K562 (cell line): ENCODE data around the gene NPIPB6. TPM values are rescaled to one million over a fixed set of nuclear protein-coding genes. Genes with fewer than 3 reads are reported as not detected.
A peak's percentile ranks its signal among the peaks of the same experiment; 100 is the strongest.

ENCODE experiments used
- ATAC-seq: fragments of 200-7000 bp; cut with Tn5 transposase; 3 replicates; pipeline ENCODE4 v1.9.1; 2020; ENCODE audit warnings: moderate library complexity
- BruUV-seq: library from RNA; stranded (reverse); fragments of 400-500 nt; replicated peaks from 2 replicates; lab custom pipeline; 2021; lab: Mats Ljungman, UMichigan
- CTCF ChIA-PET: fragments of 300-600 bp; formaldehyde crosslinking; extraction: SDS; loops from one replicate; lab custom pipeline; 2021; ENCODE audit warnings: low intra/inter-chr PET ratio; lab: Yijun Ruan, JAX
- POLR2A ChIA-PET: fragments of 300-600, 350-650 bp; sonication (Branson Sonifier 250); formaldehyde crosslinking; extraction: SDS; loops from one replicate; lab custom pipeline; 2021; ENCODE audit warnings: antibody characterized with exemption, inconsistent platforms; lab: Yijun Ruan, JAX
- DNase-seq, 4 experiments: peaks; one replicate each; pipeline versions ENCODE4 v3.0.0 to v3.0.0-alpha.2; 2011 to 2018; ENCODE audit warnings: low spot score in 3 of 4, mixed read lengths in 3 of 4; ENCODE audit errors: extremely low read depth in 1 of 4
- FAIRE-seq: peaks from 2 replicates; lab custom pipeline; 2011; peaks lifted over from hg19 to GRCh38; lab: Jason Lieb, UNC
- H2AFZ ChIP-seq: 2 replicates; pipeline ENCODE4 v1.6.0; 2011; ENCODE audit warnings: low read depth, low read length, control low read depth, inconsistent platforms
- H3K27ac ChIP-seq: fragments of 200-600 bp; 3 replicates; pipeline ENCODE4 v1.8.0; 2011; ENCODE audit warnings: low read depth, mild to moderate bottlenecking, control low read depth, inconsistent platforms, low read length, moderate library complexity, mixed read lengths; ENCODE audit errors: extremely low read depth
- H3K27me3 ChIP-seq, 2 experiments: fragments of 300-600 bp in 1 of 2; 2 replicates in 1 of 2; 3 replicates in 1 of 2; pipeline versions ENCODE4 v1.6.0 to v1.8.0; 2011; ENCODE audit warnings: inconsistent platforms in 2 of 2, low read length in 2 of 2, mild to moderate bottlenecking in 1 of 2, mixed read lengths in 1 of 2, moderate library complexity in 1 of 2; ENCODE audit not compliant: control insufficient read depth in 2 of 2, insufficient read depth in 2 of 2
- H3K36me3 ChIP-seq: fragments of 300-600 bp; 3 replicates; pipeline ENCODE4 v1.8.0; 2011; ENCODE audit warnings: mild to moderate bottlenecking, low read length, inconsistent platforms; ENCODE audit not compliant: control insufficient read depth, insufficient read depth
- H3K4me1 ChIP-seq, 2 experiments: fragments of 200-600 bp in 1 of 2; replicated peaks in 1 of 2; 2 replicates in 1 of 2; 3 replicates in 1 of 2; pipeline versions ENCODE4 v1.5.1 to v1.8.0; 2011; ENCODE audit warnings: inconsistent platforms in 2 of 2, low read length in 2 of 2, mild to moderate bottlenecking in 1 of 2, mixed read lengths in 1 of 2, moderate library complexity in 1 of 2; ENCODE audit not compliant: control insufficient read depth in 2 of 2, insufficient read depth in 2 of 2
- H3K4me2 ChIP-seq: 2 replicates; pipeline ENCODE4 v1.6.1; 2011; ENCODE audit warnings: low read length, control low read depth, inconsistent platforms, mixed read lengths; ENCODE audit not compliant: insufficient read depth
- H3K4me3 ChIP-seq: fragments of 200-600 bp; sonication (generic), shearing (Covaris generic); 2 replicates; pipeline ENCODE4 v1.5.1; 2016; ENCODE audit warnings: control low read depth, inconsistent platforms
- H3K79me2 ChIP-seq: fragments of 200-600 bp; 3 replicates; pipeline ENCODE4 v1.8.0; 2011; ENCODE audit warnings: low read length, inconsistent platforms; ENCODE audit not compliant: control insufficient read depth, insufficient read depth
- H3K9ac ChIP-seq, 2 experiments: 2 replicates each; pipeline versions ENCODE4 v1.6.0 to v1.6.1; 2011; ENCODE audit warnings: low read depth in 2 of 2, low read length in 2 of 2, control low read depth in 1 of 2, inconsistent platforms in 1 of 2, mild to moderate bottlenecking in 1 of 2, mixed read lengths in 1 of 2; ENCODE audit not compliant: insufficient read depth in 1 of 2
- H3K9me1 ChIP-seq: one replicate; pipeline ENCODE4 v1.6.0; 2011; ENCODE audit warnings: inconsistent platforms, mild to moderate bottlenecking, low read length, moderate library complexity; ENCODE audit not compliant: control insufficient read depth, insufficient read depth
- H3K9me3 ChIP-seq: replicated peaks from 2 replicates; pipeline ENCODE4 v1.5.1; 2011; ENCODE audit warnings: low read depth, low read length, inconsistent platforms; ENCODE audit not compliant: control insufficient read depth, insufficient read depth
- H4K20me1 ChIP-seq: replicated peaks from 2 replicates; pipeline ENCODE4 v1.6.1; 2011; ENCODE audit warnings: low read length, inconsistent platforms, mixed read lengths; ENCODE audit not compliant: control insufficient read depth, insufficient read depth
- MECOM ChIP-seq: fragments of 250-450 bp; sonication (Bioruptor Pico); IDR thresholded peaks from 2 replicates; pipeline ENCODE4 v1.8.0; 2022; ENCODE audit warnings: inconsistent platforms
- WGBS: fragments of 100-300 bp; shearing (Covaris generic); methylation state at CpG from one replicate; pipeline ENCODE4 v1.1.6; 2016; ENCODE audit warnings: low coverage, mixed read lengths; ENCODE audit not compliant: insufficient coverage; ENCODE audit errors: missing lambda C conversion rate; 5-methylcytosine and 5-hydroxymethylcytosine counted together
- in situ Hi-C: fragments of 300-500 bp; cut with MboI; formaldehyde crosslinking; loops from 4 replicates; pipeline ENCODE4 v1.15.0; 2018; ENCODE audit warnings: inconsistent platforms, mixed read lengths
- intact Hi-C: fragments of 100-400 bp; cut with micrococcal nuclease; formaldehyde crosslinking; loops from 2 replicates; pipeline ENCODE4 v1.14.2; 2022
- polyA plus RNA-seq, 8 experiments: library from polyadenylated mRNA; depleted of rRNA in 4 of 8; stranded (reverse) in 5 of 8; unstranded in 3 of 8; fragments of >200 nt; fragmentation: Nextera tagmentation in 2 of 8; fragmentation: Illumina TruSeq in 1 of 8; extraction: Ambion mirVana in 2 of 8; extraction: Trizol in 1 of 8; gene quantifications; 2 replicates each; pipeline versions ENCODE4 v1.2.1 to v1.2.3, GENCODE V29; 2011 to 2014; ENCODE audit warnings: inconsistent platforms in 1 of 8, missing spikeins in 1 of 8
- total RNA-seq, 7 experiments: library from RNA; depleted of rRNA in 6 of 7; stranded (reverse); fragments of >200 nt in 6 of 7; fragmentation: Illumina TruSeq in 2 of 7; extraction: Trizol in 2 of 7; gene quantifications; 2 replicates each; pipeline versions ENCODE4 v1.2.1 to v1.2.3, GENCODE V29; 2011 to 2021; ENCODE audit warnings: low replicate concordance in 1 of 7
- TF ChIP-seq, protein P1 (sequence below), 2 experiments: fragments of 450-650 bp; formaldehyde crosslinking in 1 of 2; IDR thresholded peaks; 2 replicates each; pipeline versions ENCODE4 v1.4.0 to v1.6.1; 2014 to 2020; ENCODE audit warnings: mild to moderate bottlenecking in 2 of 2, borderline replicate concordance in 1 of 2, low read depth in 1 of 2

Gene NPIPB6
- total and polyA plus RNA-seq, 9 of the 15 experiments (the other 6 are each of a cell fraction or from before 2014, with no cell fraction given), result 0.03 to 0.91 (median 0.40) TPM; not detected in 1

DNA sequence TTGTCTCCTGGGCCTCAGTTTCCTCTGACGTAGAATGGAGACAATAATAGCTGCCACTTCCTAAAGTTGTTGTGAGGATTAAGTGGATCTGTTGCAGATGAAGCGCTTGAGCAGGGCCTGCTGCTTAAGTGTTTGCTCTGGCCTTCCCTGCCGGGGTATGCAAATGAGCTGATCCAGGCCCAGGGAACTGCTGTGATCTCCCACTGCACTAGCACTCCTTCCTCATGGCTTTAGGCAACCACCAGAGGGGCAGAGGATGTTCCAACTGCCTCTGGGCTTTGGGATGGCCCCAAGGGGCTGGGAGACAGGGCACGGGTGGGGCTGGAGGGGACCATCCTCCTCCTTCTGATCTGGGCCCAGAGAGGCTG is 64.8 kb downstream of the NPIPB6 start:
- no peaks in the 10 kb centered on the region for H3K36me3 ChIP-seq
- ChIA-PET POLR2A (no interaction called here), CTCF (no interaction called here)
- WGBS, result 6% methylated on average over 4 of the region's 4 CpGs
- peaks cover 0 to 2% of the 10 kb centered on the region in 2 experiments; a peak in 2 of 5 replicates for H3K4me1 ChIP-seq
- in situ Hi-C loops, result no loop called here
- H3K4me3 ChIP-seq, result no peak overlapping the region
- H3K4me2 ChIP-seq, result no peak overlapping the region
- intact Hi-C loops, result no loop called here
- no peaks in the 10 kb centered on the region for H3K9me1 ChIP-seq
- H3K27me3 ChIP-seq, result peaks cover 7 to 39% of the 10 kb centered on the region in 2 experiments; a peak in 4 of 5 replicates
- no peak overlapping the region for H2AFZ ChIP-seq
- no peak overlapping the region for H3K9ac ChIP-seq
- no peak for TF ChIP-seq MECOM (CRISPR knock-in tag)
- BruUV-seq, result no TSS peak
- no peak for FAIRE-seq
- peaks cover 20% of the 10 kb centered on the region for H4K20me1 ChIP-seq
- H3K9me3 ChIP-seq, result no peaks in the 10 kb centered on the region
- H3K79me2 ChIP-seq, result no peaks in the 10 kb centered on the region
- no peak overlapping the region for H3K27ac ChIP-seq
- DNase-seq, result no peak
- no peak for ATAC-seq

- peaks cover 0 to 8% of the 10 kb centered on the region in 2 experiments; a peak in 2 of 5 replicates for H3K4me1 ChIP-seq
- ChIA-PET CTCF (interaction anchor here (0.5 kb wide), 1 partner anchor 177 kb away, joined by 3 read pairs; no protein-coding TSS in a partner anchor), POLR2A (no interaction called here)
- DNase-seq, result no peak
- no peak overlapping the region for H3K27ac ChIP-seq
- ATAC-seq, result peak; percentile 41; the same call in 1 of the 3 replicates
- H3K4me2 ChIP-seq, result no peak overlapping the region
- no peaks in the 10 kb centered on the region for H3K9me1 ChIP-seq
- no peak for FAIRE-seq
- intact Hi-C loops, result no loop called here
- H3K27me3 ChIP-seq, result peaks cover 8 to 42% of the 10 kb centered on the region in 2 experiments; a peak in 4 of 5 replicates
- no TSS peak for BruUV-seq
- H3K36me3 ChIP-seq, result no peaks in the 10 kb centered on the region
- no peaks in the 10 kb centered on the region for H3K9me3 ChIP-seq
- H4K20me1 ChIP-seq, result peaks cover 17% of the 10 kb centered on the region
- H3K4me3 ChIP-seq, result no peak overlapping the region
- no peak overlapping the region for H3K9ac ChIP-seq
- in situ Hi-C loops, result no loop called here
- 2% methylated on average over 9 of the region's 11 CpGs for WGBS
- H3K79me2 ChIP-seq, result no peaks in the 10 kb centered on the region
- H2AFZ ChIP-seq, result no peak overlapping the region
- TF ChIP-seq, protein P1, sequence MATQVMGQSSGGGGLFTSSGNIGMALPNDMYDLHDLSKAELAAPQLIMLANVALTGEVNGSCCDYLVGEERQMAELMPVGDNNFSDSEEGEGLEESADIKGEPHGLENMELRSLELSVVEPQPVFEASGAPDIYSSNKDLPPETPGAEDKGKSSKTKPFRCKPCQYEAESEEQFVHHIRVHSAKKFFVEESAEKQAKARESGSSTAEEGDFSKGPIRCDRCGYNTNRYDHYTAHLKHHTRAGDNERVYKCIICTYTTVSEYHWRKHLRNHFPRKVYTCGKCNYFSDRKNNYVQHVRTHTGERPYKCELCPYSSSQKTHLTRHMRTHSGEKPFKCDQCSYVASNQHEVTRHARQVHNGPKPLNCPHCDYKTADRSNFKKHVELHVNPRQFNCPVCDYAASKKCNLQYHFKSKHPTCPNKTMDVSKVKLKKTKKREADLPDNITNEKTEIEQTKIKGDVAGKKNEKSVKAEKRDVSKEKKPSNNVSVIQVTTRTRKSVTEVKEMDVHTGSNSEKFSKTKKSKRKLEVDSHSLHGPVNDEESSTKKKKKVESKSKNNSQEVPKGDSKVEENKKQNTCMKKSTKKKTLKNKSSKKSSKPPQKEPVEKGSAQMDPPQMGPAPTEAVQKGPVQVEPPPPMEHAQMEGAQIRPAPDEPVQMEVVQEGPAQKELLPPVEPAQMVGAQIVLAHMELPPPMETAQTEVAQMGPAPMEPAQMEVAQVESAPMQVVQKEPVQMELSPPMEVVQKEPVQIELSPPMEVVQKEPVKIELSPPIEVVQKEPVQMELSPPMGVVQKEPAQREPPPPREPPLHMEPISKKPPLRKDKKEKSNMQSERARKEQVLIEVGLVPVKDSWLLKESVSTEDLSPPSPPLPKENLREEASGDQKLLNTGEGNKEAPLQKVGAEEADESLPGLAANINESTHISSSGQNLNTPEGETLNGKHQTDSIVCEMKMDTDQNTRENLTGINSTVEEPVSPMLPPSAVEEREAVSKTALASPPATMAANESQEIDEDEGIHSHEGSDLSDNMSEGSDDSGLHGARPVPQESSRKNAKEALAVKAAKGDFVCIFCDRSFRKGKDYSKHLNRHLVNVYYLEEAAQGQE (IDR thresholded peaks at IDR 0.05; ENCODE audit: borderline replicate concordance), result peak; percentile 73
- TF ChIP-seq, protein P1 (CRISPR knock-in tag; IDR thresholded peaks at IDR 0.05; ENCODE audit: low read depth), result no peak
These were observed 65.4 kb downstream of the NPIPB6 start for GRCh38 chr16:28297784-28298510.
